Endodermal cell (in vitro differentiated cells): ENCODE results near the gene APIP. TPM values are rescaled to one million over a fixed set of nuclear protein-coding genes. Genes with fewer than 3 reads are reported as not detected.

Experiments used
- DNase-seq: peaks from one replicate; pipeline ENCODE4 v3.0.0-alpha.2; 2017
- H3K27ac ChIP-seq: 2 replicates; pipeline ENCODE4 v1.5.1; 2013; ENCODE audit warnings: mild to moderate bottlenecking, low read depth, low read length, moderate library complexity
- H3K27me3 ChIP-seq: 2 replicates; pipeline ENCODE4 v1.6.1; 2013; ENCODE audit warnings: mild to moderate bottlenecking, low read length, moderate library complexity; ENCODE audit not compliant: insufficient read depth, control insufficient read depth, poor library complexity, severe bottlenecking
- H3K36me3 ChIP-seq: 2 replicates; pipeline ENCODE4 v1.7.0; 2013; ENCODE audit warnings: mild to moderate bottlenecking, low read length, moderate library complexity; ENCODE audit not compliant: control insufficient read depth, insufficient read depth
- H3K4me1 ChIP-seq: one replicate; pipeline ENCODE4 v1.7.0; 2013; ENCODE audit warnings: low read length; ENCODE audit not compliant: control insufficient read depth, insufficient read depth
- H3K4me3 ChIP-seq: 2 replicates; pipeline ENCODE4 v1.5.1; 2013; ENCODE audit warnings: mild to moderate bottlenecking, low read length, moderate library complexity
- H3K9ac ChIP-seq: 2 replicates; pipeline ENCODE4 v1.6.1; 2013; ENCODE audit warnings: mild to moderate bottlenecking, low read length, moderate library complexity; ENCODE audit not compliant: poor library complexity, severe bottlenecking; ENCODE audit errors: extremely low read depth
- H3K9me3 ChIP-seq: 2 replicates; pipeline ENCODE4 v1.6.1; 2013; ENCODE audit warnings: mild to moderate bottlenecking, low read length, moderate library complexity; ENCODE audit not compliant: control insufficient read depth
- H3K27ac Mint-ChIP-seq: 2 replicates; pipeline ENCODE4 v1.8.0; 2020; ENCODE audit warnings: mixed read lengths
- H3K27me3 Mint-ChIP-seq: 2 replicates; pipeline ENCODE4 v1.8.0; 2021; ENCODE audit warnings: mild to moderate bottlenecking, mixed read lengths; ENCODE audit not compliant: insufficient read depth
- H3K36me3 Mint-ChIP-seq: 2 replicates; pipeline ENCODE4 v1.8.0; 2020; ENCODE audit warnings: low read depth, mixed read lengths
- H3K4me1 Mint-ChIP-seq: 2 replicates; pipeline ENCODE4 v1.8.0; 2020; ENCODE audit warnings: mixed read lengths
- H3K4me3 Mint-ChIP-seq: 2 replicates; pipeline ENCODE4 v1.8.0; 2020; ENCODE audit warnings: mild to moderate bottlenecking, moderate library complexity, mixed read lengths
- H3K9me3 Mint-ChIP-seq: 2 replicates; pipeline ENCODE4 v1.8.0; 2020; ENCODE audit warnings: mild to moderate bottlenecking, mixed read lengths
- WGBS, 2 experiments: methylation state at CpG; one replicate each; pipeline versions ENCODE4 v1.1.5 to v1.1.7; 2013; ENCODE audit warnings: missing lambda C conversion rate in 2 of 2, mixed read lengths in 1 of 2; ENCODE audit not compliant: insufficient coverage in 1 of 2, insufficient read length in 1 of 2; 5-methylcytosine and 5-hydroxymethylcytosine counted together
- total RNA-seq, 2 donors: library from RNA; stranded (reverse); fragmentation: NEBNext Ultra II Directional in 1 of 2; extraction: Animal tissue kit (Norgen Biotek cat#: 25700) in 1 of 2; gene quantifications; 2 replicates in 1 of 2; 3 replicates in 1 of 2; pipeline ENCODE4 v1.2.1, GENCODE V29; 2021
- TF ChIP-seq, protein P1 (sequence below): fragments of 200-600 bp; sonication (generic); conservative IDR thresholded peaks from 2 replicates; pipeline ENCODE4 v1.5.0; 2021; ENCODE audit warnings: antibody characterized with exemption, mild to moderate bottlenecking

The APIP gene
- total RNA-seq, 2 donors from 2014 or later, result 31.8 to 46.2 TPM

DNA sequence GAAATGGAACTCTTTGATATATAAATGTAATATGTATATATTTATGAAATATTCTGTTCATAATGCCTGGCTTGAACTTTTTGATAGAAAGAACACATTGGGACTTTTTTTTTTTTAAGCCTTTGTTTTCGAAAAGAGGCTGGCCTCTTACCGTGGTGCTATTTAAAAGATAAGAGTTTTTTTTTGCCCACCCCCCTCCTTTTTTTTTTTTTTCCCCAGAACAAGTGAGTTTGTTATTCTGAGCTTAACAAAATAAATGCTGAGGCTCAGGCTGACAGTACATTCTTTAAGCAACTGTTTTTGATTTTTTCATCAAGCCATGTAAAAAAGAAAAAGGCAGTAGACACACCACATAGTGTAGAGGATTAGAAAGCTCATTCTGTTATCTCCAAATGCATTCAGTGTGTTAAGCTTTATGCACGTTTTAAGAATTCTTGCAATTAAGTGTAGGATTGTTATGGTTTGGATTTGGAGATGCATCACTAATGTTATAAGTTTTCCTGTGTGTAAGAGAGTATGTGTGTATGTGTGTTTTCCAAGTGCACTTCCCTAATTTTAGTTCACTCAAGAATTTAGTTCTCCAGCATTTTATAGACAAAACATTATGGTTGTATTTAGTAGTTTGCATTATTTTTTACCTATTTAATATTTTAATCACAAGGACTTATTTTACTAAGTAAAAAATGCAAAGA, 12.2 kb upstream of the APIP start:
- Mint-ChIP-seq H3K9me3 (no peaks in the 10 kb centered on the region), H3K4me1 (peaks cover 35% of the 10 kb centered on the region), H3K36me3 (peaks cover 10% of the 10 kb centered on the region), H3K27ac (no peak overlapping the region), H3K27me3 (no peaks in the 10 kb centered on the region), H3K4me3 (no peak overlapping the region)
- peaks cover 15% of the 10 kb centered on the region for H3K36me3 ChIP-seq
- no peaks in the 10 kb centered on the region for H3K27me3 ChIP-seq
- DNase-seq, result no peak
- no peaks in the 10 kb centered on the region for H3K4me1 ChIP-seq
- 39 to 50% methylated on average over 1 to 3 of the region's 3 CpGs for WGBS, 2 experiments
- H3K4me3 ChIP-seq, result no peak overlapping the region
- no peaks in the 10 kb centered on the region for H3K9me3 ChIP-seq
- no peak overlapping the region for H3K9ac ChIP-seq
- TF ChIP-seq, protein P1, sequence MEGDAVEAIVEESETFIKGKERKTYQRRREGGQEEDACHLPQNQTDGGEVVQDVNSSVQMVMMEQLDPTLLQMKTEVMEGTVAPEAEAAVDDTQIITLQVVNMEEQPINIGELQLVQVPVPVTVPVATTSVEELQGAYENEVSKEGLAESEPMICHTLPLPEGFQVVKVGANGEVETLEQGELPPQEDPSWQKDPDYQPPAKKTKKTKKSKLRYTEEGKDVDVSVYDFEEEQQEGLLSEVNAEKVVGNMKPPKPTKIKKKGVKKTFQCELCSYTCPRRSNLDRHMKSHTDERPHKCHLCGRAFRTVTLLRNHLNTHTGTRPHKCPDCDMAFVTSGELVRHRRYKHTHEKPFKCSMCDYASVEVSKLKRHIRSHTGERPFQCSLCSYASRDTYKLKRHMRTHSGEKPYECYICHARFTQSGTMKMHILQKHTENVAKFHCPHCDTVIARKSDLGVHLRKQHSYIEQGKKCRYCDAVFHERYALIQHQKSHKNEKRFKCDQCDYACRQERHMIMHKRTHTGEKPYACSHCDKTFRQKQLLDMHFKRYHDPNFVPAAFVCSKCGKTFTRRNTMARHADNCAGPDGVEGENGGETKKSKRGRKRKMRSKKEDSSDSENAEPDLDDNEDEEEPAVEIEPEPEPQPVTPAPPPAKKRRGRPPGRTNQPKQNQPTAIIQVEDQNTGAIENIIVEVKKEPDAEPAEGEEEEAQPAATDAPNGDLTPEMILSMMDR, result no peak
- H3K27ac ChIP-seq, result no peak overlapping the region

DNA sequence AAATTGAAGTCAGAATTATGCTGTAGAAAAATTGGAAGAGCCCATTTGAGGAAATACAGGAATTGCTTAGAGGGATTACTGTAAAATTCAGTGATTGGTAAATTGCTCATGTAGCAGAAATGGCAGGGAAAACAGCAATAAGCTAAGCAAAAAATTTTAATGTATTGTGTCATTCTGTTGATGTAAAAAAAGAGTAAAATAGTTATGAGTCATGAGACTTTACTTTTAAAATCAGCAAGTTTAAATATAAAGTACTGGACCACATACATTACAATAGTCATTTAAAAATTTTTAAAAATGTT, 10.6 kb upstream of the APIP start:
- no peaks in the 10 kb centered on the region for H3K27me3 Mint-ChIP-seq

DNA sequence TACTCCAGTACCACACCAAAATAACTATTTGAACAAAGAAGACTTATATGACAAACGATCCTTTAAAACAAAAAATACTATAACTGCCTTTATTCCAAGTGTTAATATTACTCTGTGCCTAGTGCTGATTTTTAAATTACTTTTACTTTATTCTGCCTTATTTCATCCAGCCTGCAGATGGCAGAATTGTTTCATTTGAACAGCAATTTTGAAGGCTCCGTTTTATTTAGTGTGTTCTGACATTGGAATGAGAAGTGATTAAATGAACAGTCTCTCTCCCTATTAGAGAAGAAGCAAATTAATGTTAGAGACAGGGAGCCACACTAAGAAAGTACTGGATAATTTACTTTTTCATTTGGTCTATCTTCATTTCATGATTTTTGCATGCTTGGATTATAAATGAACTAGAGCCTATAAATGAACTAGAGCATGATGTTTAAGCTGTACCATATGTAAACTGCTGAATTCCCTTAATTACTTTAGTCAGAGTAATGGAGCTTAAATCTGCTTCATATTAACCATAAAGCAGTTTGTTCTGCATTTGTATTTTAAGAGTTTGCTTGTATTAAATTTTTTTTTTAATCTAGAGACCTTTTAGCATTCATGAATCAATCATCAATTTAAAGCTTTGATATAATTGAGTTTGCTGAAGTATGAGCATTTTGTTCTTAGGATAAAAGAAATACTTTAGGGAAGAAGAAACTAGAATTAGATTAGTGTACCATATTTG, 10.1 kb upstream of the APIP start:
- H3K36me3 ChIP-seq, result peaks cover 6% of the 10 kb centered on the region
- no peaks in the 10 kb centered on the region for H3K9me3 Mint-ChIP-seq
- H3K27me3 Mint-ChIP-seq, result no peaks in the 10 kb centered on the region
- DNase-seq, result no peak
- no peak overlapping the region for H3K4me3 Mint-ChIP-seq
- TF ChIP-seq, protein P1, result peak; percentile 88
- no peaks in the 10 kb centered on the region for H3K9me3 ChIP-seq
- no peaks in the 10 kb centered on the region for H3K4me1 ChIP-seq
- H3K9ac ChIP-seq, result no peak overlapping the region
- H3K27ac ChIP-seq, result no peak overlapping the region
- no peak overlapping the region for H3K27ac Mint-ChIP-seq
- H3K4me1 Mint-ChIP-seq, result peaks cover 35% of the 10 kb centered on the region
- 29% methylated on average over 2 of the region's 2 CpGs; no CpG with 5 or more reads in 1 of the 2 experiments for WGBS, 2 experiments
- no peak overlapping the region for H3K4me3 ChIP-seq
- no peaks in the 10 kb centered on the region for H3K27me3 ChIP-seq
- no peaks in the 10 kb centered on the region for H3K36me3 Mint-ChIP-seq

More for the DNA sequence above, 10.6 kb upstream of the APIP start:
- no peaks in the 10 kb centered on the region for H3K9me3 ChIP-seq
- no peak overlapping the region for H3K27ac ChIP-seq
- Mint-ChIP-seq H3K9me3 (no peaks in the 10 kb centered on the region), H3K27ac (no peak overlapping the region), H3K4me1 (peaks cover 35% of the 10 kb centered on the region), H3K36me3 (no peaks in the 10 kb centered on the region), H3K4me3 (no peak overlapping the region)
- H3K4me3 ChIP-seq, result no peak overlapping the region
- H3K4me1 ChIP-seq, result no peaks in the 10 kb centered on the region
- H3K27me3 ChIP-seq, result no peaks in the 10 kb centered on the region
- peaks cover 6% of the 10 kb centered on the region for H3K36me3 ChIP-seq
- TF ChIP-seq, protein P1, result no peak
- no peak overlapping the region for H3K9ac ChIP-seq
- DNase-seq, result no peak
